Keratinocyte (primary cell): ENCODE measurements around the gene PAPPA2.

Experiments used
- EZH2 ChIP-seq: IDR thresholded peaks from one replicate; pipeline ENCODE4 v1.6.1; 2012; ENCODE audit warnings: inconsistent platforms, mild to moderate bottlenecking, low read length, moderate library complexity
- TF ChIP-seq, protein P1 (sequence below), 3 experiments: IDR thresholded peaks in 1 of 3; conservative IDR thresholded peaks in 1 of 3; optimal IDR thresholded peaks in 1 of 3; 2 replicates in 2 of 3; 3 replicates in 1 of 3; pipeline versions ENCODE3 to v1.5.1; 2011; ENCODE audit warnings: low read length in 3 of 3, mild to moderate bottlenecking in 3 of 3, moderate library complexity in 2 of 3, control low read depth in 1 of 3, inconsistent platforms in 1 of 3; ENCODE audit not compliant: insufficient read depth in 2 of 3; ENCODE audit errors: extremely low read depth in 1 of 3

- TF ChIP-seq, protein P1, sequence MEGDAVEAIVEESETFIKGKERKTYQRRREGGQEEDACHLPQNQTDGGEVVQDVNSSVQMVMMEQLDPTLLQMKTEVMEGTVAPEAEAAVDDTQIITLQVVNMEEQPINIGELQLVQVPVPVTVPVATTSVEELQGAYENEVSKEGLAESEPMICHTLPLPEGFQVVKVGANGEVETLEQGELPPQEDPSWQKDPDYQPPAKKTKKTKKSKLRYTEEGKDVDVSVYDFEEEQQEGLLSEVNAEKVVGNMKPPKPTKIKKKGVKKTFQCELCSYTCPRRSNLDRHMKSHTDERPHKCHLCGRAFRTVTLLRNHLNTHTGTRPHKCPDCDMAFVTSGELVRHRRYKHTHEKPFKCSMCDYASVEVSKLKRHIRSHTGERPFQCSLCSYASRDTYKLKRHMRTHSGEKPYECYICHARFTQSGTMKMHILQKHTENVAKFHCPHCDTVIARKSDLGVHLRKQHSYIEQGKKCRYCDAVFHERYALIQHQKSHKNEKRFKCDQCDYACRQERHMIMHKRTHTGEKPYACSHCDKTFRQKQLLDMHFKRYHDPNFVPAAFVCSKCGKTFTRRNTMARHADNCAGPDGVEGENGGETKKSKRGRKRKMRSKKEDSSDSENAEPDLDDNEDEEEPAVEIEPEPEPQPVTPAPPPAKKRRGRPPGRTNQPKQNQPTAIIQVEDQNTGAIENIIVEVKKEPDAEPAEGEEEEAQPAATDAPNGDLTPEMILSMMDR (optimal IDR thresholded peaks at IDR 0.05 in 1 of 3, IDR thresholded peaks at IDR 0.05 in 1 of 3, conservative IDR thresholded peaks at IDR 0.05 in 1 of 3; ENCODE audit: extremely low read depth in 1 of 3, insufficient read depth in 2 of 3, low read length in 3 of 3) = no peak
- no peak for TF ChIP-seq EZH2
Observed at GRCh38 chr1:176744142-176744541, 281.2 kb downstream of the PAPPA2 start.
